ENCODE measurements around the gene EEFSEC. TPM values are rescaled to one million over a fixed set of nuclear protein-coding genes. Genes with fewer than 3 reads are reported as not detected.

EEFSEC gene
- total RNA-seq, 1 experiment from 2014 or later: 10.6 TPM

DNA sequence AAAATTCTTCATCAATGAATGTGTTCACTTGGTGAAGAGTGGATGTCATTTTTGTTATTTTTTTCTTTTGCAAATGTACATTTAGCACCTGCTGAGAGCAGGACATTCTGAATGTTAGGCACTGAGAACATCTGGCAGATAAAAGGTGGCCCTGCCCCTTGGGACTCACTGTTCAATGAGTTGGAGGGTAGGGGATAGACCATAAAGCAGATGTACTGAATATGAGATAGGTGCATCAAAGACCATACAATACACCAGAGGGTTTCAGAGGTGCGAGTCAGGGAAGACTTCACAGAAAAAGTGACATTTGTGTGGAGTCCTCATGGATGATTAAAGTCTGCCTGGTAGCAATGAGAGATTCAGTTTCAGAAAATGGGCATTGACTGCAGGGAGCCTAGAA, 34.2 kb downstream of the EEFSEC start:
- Histone ChIP-seq H3K4me1 (no peaks in the 10 kb centered on the region), H3K4me3 (no peak overlapping the region), H3K9me3 (replicated peaks) (no peaks in the 10 kb centered on the region), H3K27me3 (no peaks in the 10 kb centered on the region), H3K36me3 (no peaks in the 10 kb centered on the region), H3K27ac (no peak overlapping the region)
- DNase-seq: no peak

- Histone ChIP-seq H3K27me3 (no peaks in the 10 kb centered on the region), H3K4me3 (no peak overlapping the region), H3K9me3 (replicated peaks) (no peaks in the 10 kb centered on the region), H3K4me1 (no peaks in the 10 kb centered on the region), H3K27ac (no peak overlapping the region), H3K36me3 (no peaks in the 10 kb centered on the region)
- peak in 1 of 2 experiments; percentile 27 for DNase-seq
Measured at GRCh38 chr3:128188326-128188725, 35.0 kb downstream of the EEFSEC start.

- Histone ChIP-seq H3K27me3 (no peaks in the 10 kb centered on the region), H3K4me1 (no peaks in the 10 kb centered on the region), H3K27ac (no peak overlapping the region), H3K9me3 (replicated peaks) (no peaks in the 10 kb centered on the region), H3K4me3 (no peak overlapping the region), H3K36me3 (no peaks in the 10 kb centered on the region)
- DNase-seq: no peak
Measured at GRCh38 chr3:128188956-128189355, 35.7 kb downstream of the EEFSEC start.

- no peak for DNase-seq
- Histone ChIP-seq H3K27ac (no peak overlapping the region), H3K4me1 (no peaks in the 10 kb centered on the region), H3K9me3 (replicated peaks) (no peaks in the 10 kb centered on the region), H3K4me3 (no peak overlapping the region), H3K36me3 (no peaks in the 10 kb centered on the region), H3K27me3 (no peaks in the 10 kb centered on the region)
Measured at GRCh38 chr3:128190501-128190900, 37.2 kb downstream of the EEFSEC start.

DNA sequence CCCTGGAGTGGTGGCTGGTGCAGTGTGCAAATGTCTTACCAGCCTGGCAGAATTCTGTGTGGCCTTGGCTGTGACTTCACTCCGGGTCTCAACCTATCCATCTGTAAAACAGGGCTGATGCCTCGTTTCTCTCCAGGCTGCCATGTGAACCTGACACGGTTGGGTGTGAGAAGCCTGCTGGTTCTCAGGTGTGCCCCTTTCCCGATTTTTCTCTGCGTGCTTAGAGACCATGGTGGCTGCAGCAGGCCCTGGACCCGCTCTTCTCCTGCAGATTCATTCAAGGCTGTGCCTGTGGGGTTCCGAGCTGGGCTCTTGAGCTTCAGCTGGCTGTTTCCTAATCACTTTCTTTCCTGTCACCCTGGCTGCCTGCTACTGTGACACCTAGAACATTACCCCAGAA, 38.9 kb downstream of the EEFSEC start:
- Histone ChIP-seq H3K9me3 (replicated peaks) (no peaks in the 10 kb centered on the region), H3K36me3 (no peaks in the 10 kb centered on the region), H3K4me3 (no peak overlapping the region), H3K4me1 (no peaks in the 10 kb centered on the region), H3K27ac (no peak overlapping the region), H3K27me3 (no peaks in the 10 kb centered on the region)
- no peak for DNase-seq

- Histone ChIP-seq H3K27me3 (no peaks in the 10 kb centered on the region), H3K4me3 (no peak overlapping the region), H3K36me3 (no peaks in the 10 kb centered on the region), H3K27ac (no peak overlapping the region), H3K9me3 (replicated peaks) (no peaks in the 10 kb centered on the region), H3K4me1 (no peaks in the 10 kb centered on the region)
- DNase-seq: no peak
Measured at GRCh38 chr3:128193168-128193567, 39.9 kb downstream of the EEFSEC start.

- no peak for DNase-seq
- H3K36me3 ChIP-seq: no peaks in the 10 kb centered on the region
- no peaks in the 10 kb centered on the region for H3K9me3 ChIP-seq (replicated peaks)
- no peak overlapping the region for H3K27ac ChIP-seq
- no peak overlapping the region for H3K4me3 ChIP-seq
- H3K27me3 ChIP-seq: no peaks in the 10 kb centered on the region
- H3K4me1 ChIP-seq: no peaks in the 10 kb centered on the region
Measured at GRCh38 chr3:128194843-128195242, 41.6 kb downstream of the EEFSEC start.

- Histone ChIP-seq H3K36me3 (no peaks in the 10 kb centered on the region), H3K27me3 (no peaks in the 10 kb centered on the region), H3K9me3 (replicated peaks) (no peaks in the 10 kb centered on the region), H3K4me3 (no peak overlapping the region), H3K27ac (no peak overlapping the region), H3K4me1 (no peaks in the 10 kb centered on the region)
- DNase-seq: no peak
Measured at GRCh38 chr3:128195369-128195768, 42.1 kb downstream of the EEFSEC start.

DNA sequence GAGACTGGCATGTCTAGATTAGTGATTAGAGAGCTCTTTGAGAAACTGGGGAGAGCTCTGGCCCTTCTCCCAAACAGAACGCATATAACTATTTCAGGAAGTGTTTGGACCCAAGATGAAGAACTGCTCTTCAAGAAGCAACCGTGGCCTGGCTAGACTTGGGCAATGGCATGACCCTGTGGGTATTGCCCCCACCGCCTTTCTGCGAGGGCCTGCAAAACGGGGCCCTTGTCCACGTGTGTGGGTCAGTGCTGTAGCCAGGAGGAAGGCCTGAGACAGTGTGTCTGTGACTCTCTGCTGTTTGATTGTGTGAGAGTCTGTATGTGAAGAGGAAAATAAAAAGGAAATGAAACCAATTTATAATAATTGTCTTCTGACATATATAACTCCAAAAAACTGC, 42.5 kb downstream of the EEFSEC start:
- Histone ChIP-seq H3K9me3 (replicated peaks) (no peaks in the 10 kb centered on the region), H3K27ac (no peak overlapping the region), H3K36me3 (no peaks in the 10 kb centered on the region), H3K27me3 (no peaks in the 10 kb centered on the region), H3K4me3 (no peak overlapping the region), H3K4me1 (no peaks in the 10 kb centered on the region)
- no peak for DNase-seq

DNA sequence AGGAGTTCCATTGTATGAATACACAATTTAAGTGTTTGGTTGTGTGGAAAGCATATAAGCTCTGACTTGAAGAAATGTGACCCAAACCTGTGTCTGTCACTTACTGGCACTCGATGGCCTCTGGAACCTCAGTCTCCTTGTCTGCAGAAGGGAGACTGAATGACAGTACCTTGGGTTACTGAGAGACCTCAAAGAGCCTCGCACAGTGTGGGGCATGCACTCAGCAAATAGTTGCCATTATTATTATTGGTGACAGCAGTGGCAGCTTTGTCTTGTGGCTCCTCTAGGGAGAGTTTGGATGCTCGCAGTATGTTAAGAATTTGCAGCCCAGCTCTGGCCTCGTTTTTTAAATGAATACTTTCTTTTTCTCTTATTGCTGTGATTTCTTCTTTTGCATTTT, 43.4 kb downstream of the EEFSEC start:
- Histone ChIP-seq H3K4me1 (no peaks in the 10 kb centered on the region), H3K27me3 (no peaks in the 10 kb centered on the region), H3K4me3 (no peak overlapping the region), H3K36me3 (no peaks in the 10 kb centered on the region), H3K9me3 (replicated peaks) (no peaks in the 10 kb centered on the region), H3K27ac (no peak overlapping the region)
- no peak for DNase-seq

GRCh38 chr3:128197855-128198254, 44.6 kb downstream of the EEFSEC start:
- H3K27ac ChIP-seq: no peak overlapping the region
- no peaks in the 10 kb centered on the region for H3K27me3 ChIP-seq
- no peak for DNase-seq
- H3K9me3 ChIP-seq (replicated peaks): no peaks in the 10 kb centered on the region
- no peaks in the 10 kb centered on the region for H3K4me1 ChIP-seq
- no peaks in the 10 kb centered on the region for H3K36me3 ChIP-seq
- H3K4me3 ChIP-seq: no peak overlapping the region

DNA sequence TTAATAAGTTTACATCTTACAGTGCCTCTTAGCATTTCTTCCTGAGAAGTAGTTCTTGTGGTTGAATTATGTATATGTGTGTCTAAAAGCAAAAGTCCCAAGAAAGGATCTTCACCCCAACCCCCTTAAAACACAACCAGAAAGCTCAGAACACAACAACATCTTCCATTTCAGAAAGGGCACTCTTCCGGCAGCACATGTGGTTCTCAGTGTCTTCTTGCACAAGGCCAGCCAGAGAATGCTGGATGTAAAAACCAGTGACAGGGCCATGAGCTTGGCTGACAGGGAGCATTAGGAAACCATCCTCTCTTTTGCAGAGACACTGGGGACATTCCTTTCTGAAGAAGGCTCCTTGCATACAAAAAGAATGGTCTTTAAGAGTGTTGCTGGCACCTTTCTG, 45.0 kb downstream of the EEFSEC start:
- Histone ChIP-seq H3K4me1 (no peaks in the 10 kb centered on the region), H3K27ac (no peak overlapping the region), H3K36me3 (no peaks in the 10 kb centered on the region), H3K9me3 (replicated peaks) (no peaks in the 10 kb centered on the region), H3K4me3 (no peak overlapping the region), H3K27me3 (no peaks in the 10 kb centered on the region)
- DNase-seq: no peak

GRCh38 chr3:128199110-128199509, 45.8 kb downstream of the EEFSEC start:
- H3K36me3 ChIP-seq: no peaks in the 10 kb centered on the region
- no peak overlapping the region for H3K27ac ChIP-seq
- H3K27me3 ChIP-seq: no peaks in the 10 kb centered on the region
- H3K9me3 ChIP-seq (replicated peaks): no peaks in the 10 kb centered on the region
- no peaks in the 10 kb centered on the region for H3K4me1 ChIP-seq
- H3K4me3 ChIP-seq: no peak overlapping the region
- no peak for DNase-seq

- Histone ChIP-seq H3K27me3 (no peaks in the 10 kb centered on the region), H3K4me3 (no peak overlapping the region), H3K9me3 (replicated peaks) (no peaks in the 10 kb centered on the region), H3K4me1 (no peaks in the 10 kb centered on the region), H3K36me3 (no peaks in the 10 kb centered on the region), H3K27ac (no peak overlapping the region)
- no peak for DNase-seq
Measured at GRCh38 chr3:128201158-128201755, 48.0 kb downstream of the EEFSEC start.

GRCh38 chr3:128203169-128203568, 49.9 kb downstream of the EEFSEC start:
- no peaks in the 10 kb centered on the region for H3K4me1 ChIP-seq
- no peaks in the 10 kb centered on the region for H3K27me3 ChIP-seq
- no peaks in the 10 kb centered on the region for H3K9me3 ChIP-seq (replicated peaks)
- no peaks in the 10 kb centered on the region for H3K36me3 ChIP-seq
- H3K4me3 ChIP-seq: no peak overlapping the region
- H3K27ac ChIP-seq: no peak overlapping the region
- DNase-seq: no peak

DNA sequence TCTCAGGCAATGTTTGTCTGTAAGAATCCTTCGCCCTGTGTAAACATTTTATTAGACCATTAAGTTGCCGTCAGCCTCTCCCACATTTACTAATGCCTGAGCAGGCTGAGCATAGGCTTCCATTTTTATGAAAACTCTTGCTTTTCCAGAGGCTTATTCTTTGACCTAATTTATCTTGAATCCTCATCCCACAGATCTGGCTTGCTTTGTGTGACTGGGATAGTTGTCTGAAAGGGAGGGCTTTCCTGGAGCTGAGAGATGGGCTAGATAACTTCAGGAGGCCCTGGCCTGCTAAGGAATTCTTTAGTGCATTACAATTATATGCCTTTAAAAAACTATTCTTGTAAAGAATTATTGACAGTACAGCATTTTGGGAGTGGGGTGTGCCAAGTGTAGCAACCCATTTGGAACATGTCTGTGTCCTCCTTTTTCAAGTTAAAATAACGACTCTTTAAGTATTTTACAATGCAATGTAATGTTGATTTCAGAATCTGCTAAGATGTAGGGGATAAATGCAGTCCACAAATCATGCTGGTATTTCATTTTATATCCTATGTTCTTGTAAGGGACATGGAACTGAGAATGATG, 52.4 kb downstream of the EEFSEC start:
- no peak overlapping the region for H3K4me3 ChIP-seq
- H3K27ac ChIP-seq: no peak overlapping the region
- DNase-seq: no peak
- H3K9me3 ChIP-seq (replicated peaks): no peaks in the 10 kb centered on the region
- no peaks in the 10 kb centered on the region for H3K4me1 ChIP-seq
- H3K36me3 ChIP-seq: no peaks in the 10 kb centered on the region
- H3K27me3 ChIP-seq: no peaks in the 10 kb centered on the region
